ENCODE data around the gene CNGA4.

The CNGA4 gene, protein sequence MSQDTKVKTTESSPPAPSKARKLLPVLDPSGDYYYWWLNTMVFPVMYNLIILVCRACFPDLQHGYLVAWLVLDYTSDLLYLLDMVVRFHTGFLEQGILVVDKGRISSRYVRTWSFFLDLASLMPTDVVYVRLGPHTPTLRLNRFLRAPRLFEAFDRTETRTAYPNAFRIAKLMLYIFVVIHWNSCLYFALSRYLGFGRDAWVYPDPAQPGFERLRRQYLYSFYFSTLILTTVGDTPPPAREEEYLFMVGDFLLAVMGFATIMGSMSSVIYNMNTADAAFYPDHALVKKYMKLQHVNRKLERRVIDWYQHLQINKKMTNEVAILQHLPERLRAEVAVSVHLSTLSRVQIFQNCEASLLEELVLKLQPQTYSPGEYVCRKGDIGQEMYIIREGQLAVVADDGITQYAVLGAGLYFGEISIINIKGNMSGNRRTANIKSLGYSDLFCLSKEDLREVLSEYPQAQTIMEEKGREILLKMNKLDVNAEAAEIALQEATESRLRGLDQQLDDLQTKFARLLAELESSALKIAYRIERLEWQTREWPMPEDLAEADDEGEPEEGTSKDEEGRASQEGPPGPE

DNA sequence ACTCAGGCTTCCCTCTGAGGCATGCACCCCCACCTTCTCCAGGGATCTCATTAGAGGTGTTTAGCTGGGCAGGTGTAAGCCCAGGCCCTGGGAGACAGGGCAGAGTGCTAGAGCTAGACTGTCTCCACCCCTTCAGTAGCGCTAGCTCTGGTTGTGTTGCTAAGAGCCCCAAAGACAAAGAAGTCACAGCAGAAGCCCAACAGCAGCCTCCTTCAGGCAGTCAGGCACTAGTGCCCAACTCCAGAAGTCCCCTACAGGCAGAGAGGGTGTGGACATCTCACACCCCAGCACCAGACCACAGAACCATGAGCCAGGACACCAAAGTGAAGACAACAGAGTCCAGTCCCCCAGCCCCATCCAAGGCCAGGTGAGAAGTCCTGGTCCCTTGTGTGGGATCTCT, at the start of gene CNGA4:
TSS of gene CNGA4 (plus strand) at position 188 of the 400 bp plus-strand sequence. CDS start at position 306, 118 bp downstream.
- DNase-seq, result no peak

DNA sequence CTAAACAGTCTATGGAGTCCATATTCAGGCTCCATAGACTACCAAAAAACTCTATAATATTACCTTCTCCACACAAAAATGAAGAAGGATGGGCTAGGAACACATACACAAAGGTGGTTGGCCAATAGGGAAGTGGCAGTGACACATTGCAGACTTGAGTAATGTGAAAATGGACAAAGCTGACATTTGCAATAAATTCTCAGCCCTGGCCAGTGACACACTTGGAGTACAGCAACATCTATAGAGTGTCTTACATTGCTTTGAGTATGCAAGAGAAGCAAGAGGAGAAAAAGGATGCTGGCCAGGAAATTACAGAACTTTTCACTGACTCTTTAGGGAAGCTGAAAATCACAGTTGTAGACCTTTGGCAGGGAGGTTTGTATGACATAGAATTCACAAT, 47.1 kb upstream of the CNGA4 start:
- no peak for DNase-seq

DNA sequence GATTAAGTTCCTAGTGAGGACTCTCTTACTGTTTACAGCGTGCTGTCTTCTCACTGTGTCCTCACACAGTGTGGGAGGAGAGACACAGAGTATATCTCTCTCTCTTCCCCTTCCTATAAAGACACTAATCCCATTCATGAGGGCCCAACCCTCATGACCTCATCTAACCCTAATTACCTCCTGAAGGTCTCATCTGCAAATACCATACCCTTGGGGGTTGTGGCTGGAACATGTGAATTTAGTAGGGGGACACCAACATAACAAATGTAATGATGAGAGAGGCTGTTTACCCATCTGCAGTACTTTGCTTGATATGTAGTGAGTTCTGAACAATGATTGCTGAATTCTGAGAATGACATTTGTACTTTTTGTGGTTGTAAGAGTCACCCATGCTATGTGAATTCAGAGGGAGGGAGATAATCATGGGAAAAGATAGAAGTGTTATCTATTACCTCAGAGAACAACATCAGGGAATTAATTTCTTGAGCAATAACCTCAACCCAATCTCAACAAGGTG, 44.8 kb upstream of the CNGA4 start:
- DNase-seq, result no peak

DNA sequence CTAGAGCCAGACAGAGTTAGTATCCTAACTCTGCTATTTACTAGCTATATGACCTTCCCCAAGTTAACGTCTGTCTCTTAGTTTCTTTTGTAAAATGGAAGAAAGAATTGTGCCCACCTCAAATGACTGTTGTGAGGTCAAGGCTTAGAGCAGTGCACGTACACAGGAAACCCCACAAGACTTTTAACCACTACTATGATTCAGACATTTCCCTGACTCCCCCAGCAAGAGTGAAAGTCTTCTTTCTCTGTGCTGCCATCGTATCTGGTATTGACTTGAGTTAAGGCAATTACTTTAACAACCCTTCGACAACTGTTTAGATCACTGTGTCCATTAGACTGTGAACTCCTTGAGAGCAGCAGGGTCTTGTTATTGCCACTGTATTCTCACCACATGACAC, 42.5 kb upstream of the CNGA4 start:
- DNase-seq, result peak; percentile 57

DNA sequence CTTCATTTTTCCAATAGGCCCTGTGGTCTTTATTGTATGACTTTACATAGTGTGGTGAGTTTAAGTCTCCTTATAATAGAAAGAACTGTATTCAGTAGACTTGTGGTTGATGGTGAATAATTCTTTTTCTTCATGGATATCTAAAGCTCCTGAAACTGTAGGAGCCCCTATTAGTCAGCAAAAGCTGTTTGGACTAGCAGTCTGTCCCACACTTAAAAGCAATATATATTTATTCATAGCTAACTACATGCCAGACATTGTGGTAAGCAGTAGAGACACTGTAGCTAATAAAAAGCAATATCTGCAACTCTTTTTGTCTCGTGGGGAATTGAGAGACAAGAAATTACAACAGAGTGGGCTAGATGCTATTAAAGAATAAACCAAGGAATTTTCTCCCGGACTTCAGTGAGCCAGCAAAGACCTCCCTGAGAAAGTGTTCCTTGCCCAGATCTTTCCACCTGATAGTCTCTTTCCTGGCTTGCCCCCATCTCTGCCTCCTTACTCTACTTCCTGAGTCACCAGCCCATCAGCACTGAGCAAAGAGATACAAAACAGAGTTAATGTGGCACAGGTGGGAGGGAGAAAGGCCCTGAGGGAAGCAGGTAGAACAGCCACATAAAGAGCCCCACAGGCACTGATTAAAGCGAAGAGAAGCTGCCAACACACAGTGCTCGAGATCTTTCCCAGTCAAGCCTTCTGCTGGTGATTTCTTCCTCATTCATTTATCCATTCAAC, 41.3 kb upstream of the CNGA4 start:
- no peak for DNase-seq

DNA sequence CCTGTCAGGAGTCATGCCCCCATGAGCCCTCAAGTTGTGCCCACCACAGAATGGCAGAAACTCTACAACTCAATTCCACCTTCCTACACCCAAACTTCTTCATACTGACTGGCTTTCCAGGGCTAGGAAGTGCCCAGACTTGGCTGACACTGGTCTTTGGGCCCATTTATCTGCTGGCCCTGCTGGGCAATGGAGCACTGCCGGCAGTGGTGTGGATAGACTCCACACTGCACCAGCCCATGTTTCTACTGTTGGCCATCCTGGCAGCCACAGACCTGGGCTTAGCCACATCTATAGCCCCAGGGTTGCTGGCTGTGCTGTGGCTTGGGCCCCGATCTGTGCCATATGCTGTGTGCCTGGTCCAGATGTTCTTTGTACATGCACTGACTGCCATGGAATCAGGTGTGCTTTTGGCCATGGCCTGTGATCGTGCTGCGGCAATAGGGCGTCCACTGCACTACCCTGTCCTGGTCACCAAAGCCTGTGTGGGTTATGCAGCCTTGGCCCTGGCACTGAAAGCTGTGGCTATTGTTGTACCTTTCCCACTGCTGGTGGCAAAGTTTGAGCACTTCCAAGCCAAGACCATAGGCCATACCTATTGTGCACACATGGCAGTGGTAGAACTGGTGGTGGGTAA, 39.6 kb upstream of the CNGA4 start, which contains the start of gene OR52W1:
TSS of gene OR52W1 (plus strand) at position 51 of the 637 bp plus-strand sequence. CDS start at position 51, 0 bp downstream.
- DNase-seq, result no peak

DNA sequence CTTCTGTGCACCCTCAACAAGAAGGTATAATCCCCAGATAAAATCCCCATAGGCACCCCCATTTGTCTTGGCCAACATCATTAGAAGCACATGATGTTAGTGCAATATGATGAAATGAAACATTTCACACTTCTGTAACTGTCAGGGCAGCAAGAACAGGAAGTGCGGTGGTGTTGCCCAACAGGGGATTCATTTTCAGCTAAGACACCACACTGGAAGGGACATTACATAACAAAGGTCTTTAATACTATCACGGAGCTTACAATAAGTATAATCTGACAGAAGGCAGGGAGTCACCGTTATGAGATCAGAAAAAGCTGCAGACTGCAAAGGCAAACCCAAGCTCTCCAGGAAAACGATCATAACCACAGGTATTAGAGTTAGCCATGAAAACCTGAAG, 37.9 kb upstream of the CNGA4 start:
- peak; percentile 20 for DNase-seq

DNA sequence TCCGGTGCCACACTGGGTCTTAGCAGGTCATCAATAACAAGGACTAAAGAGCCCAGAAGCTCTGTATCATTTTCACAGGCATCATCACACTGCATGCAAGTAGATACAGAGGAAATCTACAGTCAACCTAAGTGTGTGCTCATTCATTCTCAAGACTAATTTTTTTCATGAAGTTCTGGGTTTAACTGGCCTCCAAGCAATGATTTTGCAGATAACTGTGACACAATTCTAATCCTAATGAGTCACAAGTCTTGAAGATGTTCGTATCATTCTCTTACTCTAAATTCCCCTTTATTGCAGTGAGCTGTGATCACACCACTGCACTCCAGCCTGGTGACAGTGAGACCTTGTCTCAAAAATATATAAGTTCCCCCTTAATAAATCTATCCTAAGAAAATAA, 37.4 kb upstream of the CNGA4 start:
- DNase-seq, result peak; percentile 44

DNA sequence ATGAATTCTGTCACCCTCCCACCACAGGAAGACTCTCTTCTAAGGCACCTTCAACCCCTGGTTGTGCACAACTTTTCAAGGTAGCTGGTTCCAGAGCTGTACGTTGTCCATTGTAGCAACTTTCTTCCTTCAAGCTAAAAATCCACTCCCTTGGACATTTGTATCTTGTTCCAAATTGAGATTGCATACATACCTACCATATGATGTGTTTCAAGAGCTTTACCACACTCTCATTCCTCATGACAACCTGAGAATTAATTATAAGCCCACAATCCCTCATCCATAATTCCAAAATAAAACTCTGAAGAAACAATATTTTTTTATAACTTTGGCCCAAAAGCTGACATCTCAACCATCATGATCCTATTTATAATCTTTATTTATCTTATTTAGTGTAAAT, 36.8 kb upstream of the CNGA4 start:
- DNase-seq, result no peak

DNA sequence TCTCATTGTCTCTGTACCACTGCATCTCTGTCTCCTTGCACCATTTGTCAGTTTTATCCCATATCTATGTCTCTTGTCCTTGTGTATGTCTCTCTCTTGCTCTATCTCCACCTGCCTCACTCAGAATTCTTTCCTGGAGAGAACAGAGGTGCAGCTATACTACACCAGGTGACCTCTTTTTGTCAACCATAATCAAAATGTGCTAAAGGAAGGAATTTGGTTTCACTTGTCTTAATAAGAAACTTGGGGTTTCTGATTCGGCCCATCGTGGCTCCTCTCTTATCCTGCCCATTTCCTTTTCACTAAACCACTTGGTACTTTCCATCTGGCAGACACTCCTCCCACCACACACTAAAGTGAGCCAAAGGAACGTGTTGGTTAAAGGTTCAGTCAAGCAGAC, 35.6 kb upstream of the CNGA4 start:
- DNase-seq, result peak; percentile 41

DNA sequence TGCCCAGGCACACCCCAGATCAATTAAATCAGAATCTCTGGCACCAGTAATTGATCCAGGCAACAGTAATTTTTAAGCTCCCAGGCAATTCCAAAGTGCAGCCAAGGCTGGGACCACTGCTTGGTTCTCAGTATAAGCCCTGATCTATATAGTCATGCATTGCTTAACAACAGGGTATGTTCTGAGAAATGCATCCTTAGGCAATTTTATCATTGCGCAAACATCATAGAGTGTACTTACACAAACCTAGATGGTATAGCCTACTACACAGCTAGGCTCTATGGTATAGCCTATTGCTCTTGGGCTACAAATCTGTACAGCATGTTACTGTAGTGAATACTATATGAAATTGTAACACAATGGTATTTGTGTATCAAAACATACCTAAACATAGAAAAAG, 34.2 kb upstream of the CNGA4 start:
- no peak for DNase-seq

DNA sequence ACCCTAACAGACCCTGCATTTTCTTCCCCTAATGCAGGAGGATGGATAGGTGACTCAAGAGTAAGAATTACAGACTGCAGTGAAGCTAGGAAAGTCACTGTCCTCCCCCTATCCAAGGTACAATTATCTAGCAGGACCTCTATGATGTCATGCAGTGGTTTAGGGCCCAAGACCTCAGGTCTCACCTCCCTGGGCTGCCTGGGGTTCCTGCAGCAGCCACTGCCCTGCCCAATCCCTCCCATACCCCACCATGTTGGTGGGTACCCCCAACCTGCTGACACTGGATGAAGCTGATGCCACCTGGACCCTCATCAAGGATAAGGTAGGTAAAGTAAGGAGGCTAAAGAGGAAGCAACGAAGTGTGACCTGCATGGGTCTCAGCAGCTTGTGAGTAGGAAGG, 33.5 kb upstream of the CNGA4 start, which contains the start of gene C11orf42:
TSS of gene C11orf42 (plus strand) at position 192 of the 400 bp plus-strand sequence. CDS start at position 251, 59 bp downstream.
- DNase-seq, result no peak

DNA sequence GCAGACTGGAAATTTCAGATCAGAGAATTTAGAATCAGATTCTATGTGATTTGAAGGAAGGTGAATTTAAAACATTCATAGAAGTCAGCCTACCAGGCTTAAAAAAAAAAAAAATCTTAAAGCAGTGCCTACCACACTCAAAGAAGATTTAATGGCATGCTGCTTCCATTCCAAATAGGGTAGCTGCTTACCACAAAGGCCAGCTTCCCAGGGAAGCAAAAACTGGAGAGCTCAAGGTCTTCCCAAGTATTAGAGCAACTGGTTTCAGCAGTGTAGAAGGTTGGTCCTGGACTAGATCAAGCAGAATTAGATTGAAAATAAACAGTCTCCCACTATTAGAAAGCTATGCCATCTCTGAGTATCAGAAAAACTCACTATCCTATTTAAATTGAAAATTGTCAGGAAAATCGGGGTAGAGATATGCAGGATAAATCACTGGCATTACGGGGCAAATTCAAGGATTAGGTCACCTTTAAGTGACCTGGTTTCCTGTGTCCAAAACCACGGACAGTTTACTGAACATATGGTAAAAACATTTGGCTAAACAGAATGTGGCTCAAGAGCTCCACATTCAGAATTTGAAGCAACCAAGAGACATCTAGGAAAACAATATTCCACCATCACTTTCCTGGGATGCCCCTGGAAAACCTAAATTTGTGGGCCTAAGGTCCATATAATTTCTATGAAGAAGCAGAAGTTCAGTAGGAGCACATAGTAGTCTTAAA, 32.3 kb upstream of the CNGA4 start:
- DNase-seq, result no peak

DNA sequence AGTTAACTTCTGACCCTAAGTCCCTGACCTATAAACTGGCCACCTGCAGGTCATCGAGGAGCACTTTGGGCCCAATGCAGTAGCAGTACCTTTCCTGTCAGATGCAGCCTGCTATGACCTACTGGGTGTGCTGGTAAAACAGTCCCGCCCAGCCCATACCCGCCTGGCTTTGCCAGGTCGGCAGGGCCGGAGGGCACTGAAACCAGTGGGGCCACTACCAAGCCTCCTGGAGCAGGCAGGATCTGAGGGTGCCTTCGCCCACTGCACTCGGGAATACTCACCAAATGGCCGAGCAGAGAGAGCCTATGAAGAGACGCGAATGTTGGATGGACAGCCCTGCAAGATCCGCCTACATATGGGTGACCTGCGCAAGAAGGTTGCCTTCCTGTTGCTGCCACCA, 29.1 kb upstream of the CNGA4 start:
- DNase-seq, result no peak

DNA sequence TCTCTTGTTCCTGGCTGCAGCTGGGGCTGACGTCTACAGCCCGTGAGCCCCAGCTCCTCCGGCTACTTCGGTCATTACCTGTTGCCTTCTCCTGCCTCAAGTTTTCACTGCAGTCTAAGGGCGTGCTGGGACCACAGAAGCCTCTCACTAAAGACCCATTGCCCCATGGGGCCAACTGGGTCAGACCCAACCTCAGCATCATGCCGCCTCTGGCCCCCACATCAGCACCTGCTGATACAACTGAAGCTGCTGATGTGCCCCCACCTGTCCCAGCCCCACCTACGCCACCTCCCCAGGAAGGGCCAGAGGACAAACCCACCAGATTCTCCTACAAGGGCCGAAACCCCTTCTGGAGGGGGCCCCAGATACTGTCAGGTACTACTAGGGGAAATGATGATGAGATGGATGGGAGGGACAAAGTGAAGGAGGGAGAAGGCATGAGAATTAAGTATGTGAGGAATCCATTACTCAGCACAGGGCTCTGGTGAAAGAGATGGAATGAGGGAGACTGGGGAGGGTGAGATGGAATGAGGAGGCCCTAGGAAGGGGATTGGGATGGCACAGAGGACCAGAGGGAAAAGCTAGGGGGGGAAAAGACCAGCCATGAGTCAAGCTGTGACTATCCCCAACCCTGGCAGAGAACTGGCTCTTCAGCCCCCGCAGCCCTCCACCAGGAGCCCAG, 28.5 kb upstream of the CNGA4 start:
- DNase-seq, result no peak

DNA sequence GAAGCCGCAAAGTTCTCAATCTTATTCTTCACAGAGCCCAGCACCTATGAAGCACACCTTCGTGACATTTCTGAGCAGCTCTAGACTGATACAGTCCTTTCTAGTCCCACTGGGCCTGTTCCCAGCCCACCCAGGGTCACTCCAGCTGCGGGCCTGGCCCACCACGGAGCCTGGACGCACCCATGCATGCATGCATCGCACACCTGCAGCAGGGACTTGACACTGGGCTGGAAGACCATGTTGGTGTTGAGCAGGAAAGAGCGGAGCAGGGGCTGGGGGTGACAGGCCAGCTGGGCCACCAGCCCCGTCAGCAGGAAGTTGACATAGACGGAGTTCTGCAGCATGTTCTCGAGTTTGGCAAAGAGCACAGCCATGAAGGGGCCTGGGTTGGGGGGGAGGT, 24.4 kb upstream of the CNGA4 start:
- no peak for DNase-seq

DNA sequence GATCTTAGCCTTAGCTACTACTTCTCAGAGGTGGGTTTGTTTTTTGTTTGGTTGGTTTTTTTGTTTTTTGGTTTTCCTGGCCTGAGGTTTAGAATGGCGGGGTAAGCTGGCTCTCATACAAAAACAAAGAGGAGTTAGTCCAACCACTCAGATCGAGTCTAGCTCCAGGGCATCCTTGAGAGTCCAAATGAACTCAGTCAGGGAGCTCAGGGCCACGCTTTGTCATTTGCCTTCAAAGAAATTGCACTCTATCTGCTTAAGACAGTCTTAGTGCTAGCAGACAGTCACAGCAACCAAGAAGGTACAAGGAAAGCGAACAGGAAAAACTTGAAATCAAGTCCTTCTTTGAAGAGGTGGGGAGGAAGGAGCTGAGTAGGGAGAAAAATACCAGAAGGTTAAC, 22.4 kb upstream of the CNGA4 start:
- DNase-seq, result no peak

DNA sequence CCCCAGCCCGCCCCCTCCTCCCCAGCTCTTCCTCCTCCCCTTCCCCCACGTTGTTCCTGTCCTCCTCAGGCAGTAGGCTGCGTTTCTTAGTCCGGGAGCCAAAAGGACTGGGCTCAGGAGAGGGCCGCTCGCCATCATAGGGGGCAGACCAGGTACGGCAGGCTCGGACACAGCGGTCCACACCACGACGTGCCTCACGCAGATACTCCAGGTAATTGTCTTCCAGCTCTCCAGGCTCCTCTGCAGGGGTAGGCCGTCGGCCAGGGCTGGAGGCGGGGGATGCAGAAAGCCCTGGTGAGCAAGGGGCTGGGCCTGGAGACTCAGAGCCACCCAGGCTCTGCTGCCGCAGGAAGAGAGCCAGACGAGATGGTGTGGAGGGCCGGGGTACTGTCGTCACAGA, 21.2 kb upstream of the CNGA4 start:
- DNase-seq, result no peak

DNA sequence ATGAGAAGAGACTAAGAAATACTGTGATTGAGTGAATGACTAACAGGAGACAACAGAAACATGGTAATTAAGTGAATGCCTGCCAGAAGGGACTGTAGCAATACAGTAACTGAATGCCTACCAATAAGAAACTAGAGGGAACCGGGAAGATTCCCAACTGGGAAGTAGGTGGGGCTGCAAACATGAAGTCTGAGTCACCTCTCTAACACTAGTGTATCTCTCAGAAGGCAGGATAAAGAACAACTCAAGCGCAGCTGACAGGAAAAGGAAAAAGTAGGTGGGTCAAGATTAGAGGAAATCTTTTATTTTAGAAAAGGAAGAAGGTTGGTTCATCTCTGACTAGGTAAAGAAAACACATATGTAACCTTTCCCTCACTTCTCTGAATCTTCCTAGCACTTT, 19.5 kb upstream of the CNGA4 start:
- DNase-seq, result no peak

DNA sequence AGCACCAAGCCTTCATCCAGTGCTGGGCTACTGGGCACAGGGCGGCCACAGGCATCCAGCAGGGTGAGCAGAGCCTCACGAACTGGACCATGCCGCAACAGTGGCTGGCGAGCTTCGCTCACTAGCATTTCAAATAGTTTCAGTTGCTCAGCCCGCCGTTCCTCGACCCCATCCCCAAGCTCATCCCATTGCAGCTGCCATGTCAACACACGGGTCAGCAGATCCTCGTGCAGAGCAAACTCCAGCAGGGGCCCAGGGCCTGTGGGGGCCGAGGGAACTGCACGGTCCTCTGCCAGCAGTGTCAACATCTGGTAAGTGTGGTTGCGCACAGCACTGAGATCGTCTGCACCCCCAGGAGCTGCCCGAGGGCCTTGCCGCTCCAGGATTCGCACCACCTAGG, 15.0 kb upstream of the CNGA4 start:
- no peak for DNase-seq

DNA sequence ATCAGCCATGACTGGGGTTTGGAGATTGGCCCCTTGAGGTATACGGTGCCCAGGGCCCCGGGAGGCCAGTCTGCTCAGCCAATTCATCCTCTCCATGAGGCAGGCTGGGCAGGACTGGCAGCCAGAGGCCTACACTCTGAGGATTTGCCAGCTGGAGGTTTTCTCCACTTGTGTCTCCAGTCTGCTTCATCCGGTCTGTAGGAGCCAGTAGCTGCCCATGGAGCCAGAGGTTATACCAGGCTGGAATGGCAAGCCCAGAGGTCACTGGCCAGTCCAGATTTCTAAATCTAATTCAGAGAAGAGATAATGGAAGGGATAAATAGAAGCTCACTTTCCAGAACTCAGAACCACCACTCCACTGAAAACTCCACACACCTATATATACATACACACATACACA, 14.5 kb upstream of the CNGA4 start:
- DNase-seq, result no peak

DNA sequence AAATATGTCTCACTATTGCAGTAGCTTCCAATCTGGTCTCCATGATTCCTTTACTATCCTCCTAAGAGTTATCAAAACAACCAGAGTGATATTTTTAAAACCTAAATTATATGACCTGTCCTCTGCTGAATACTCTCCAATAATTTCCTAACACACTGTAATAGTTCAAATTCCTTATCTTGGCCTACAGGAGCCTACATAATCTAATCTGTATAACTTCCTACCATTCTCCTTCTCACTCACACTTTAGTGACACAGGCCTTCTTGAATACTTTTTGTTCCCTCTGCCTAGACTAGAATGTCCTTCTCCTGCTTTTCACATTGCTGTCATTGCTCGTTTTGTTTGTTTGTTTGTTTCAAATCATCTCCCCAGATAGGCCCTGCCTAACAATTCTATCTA, 13.9 kb upstream of the CNGA4 start:
- no peak for DNase-seq

Measured in activated CD4-positive, alpha-beta T cell treated with anti-CD3 and anti-CD28 coated beads, Interleukin-2, Interleukin-6, amounts not matched to agents 100 ng/mL and 50 ng/mL, durations not matched to agents 16 hours and 8 hours (primary cell).